ENCODE data around the gene FMN1.
A peak's percentile ranks its signal among the peaks of the same experiment; 100 is the strongest.
"Not testable (repeated sequence)": the region's sequence is repeated elsewhere in the genome, so short reads cannot be mapped to it uniquely, and the experiment has no call there.

The FMN1 gene

GRCh38 chr15:33086500-33087121 lies 107.9 kb downstream of the FMN1 start:
- peak; percentile 42 for DNase-seq

- no peak for DNase-seq
Measured at GRCh38 chr15:33084661-33085060, 109.9 kb downstream of the FMN1 start.

GRCh38 chr15:33083232-33084081 lies 111.1 kb downstream of the FMN1 start:
- no peak for DNase-seq

- no peak for DNase-seq
Measured at GRCh38 chr15:33080006-33080405, 114.5 kb downstream of the FMN1 start.

GRCh38 chr15:33078607-33079006 lies 115.9 kb downstream of the FMN1 start:
- no peak for DNase-seq

GRCh38 chr15:33076937-33077336 lies 117.6 kb downstream of the FMN1 start:
- DNase-seq: no peak

GRCh38 chr15:33074942-33075341 lies 119.6 kb downstream of the FMN1 start:
- no peak for DNase-seq

- DNase-seq: no peak
Measured at GRCh38 chr15:33074212-33074611, 120.3 kb downstream of the FMN1 start.

GRCh38 chr15:33071451-33071850 lies 123.1 kb downstream of the FMN1 start:
- no peak for DNase-seq

- DNase-seq: not testable (repeated sequence)
Measured at GRCh38 chr15:33069903-33070302, 124.6 kb downstream of the FMN1 start.

- DNase-seq: no peak
Measured at GRCh38 chr15:33069161-33069560, 125.4 kb downstream of the FMN1 start.

GRCh38 chr15:33068511-33068990 lies 126.0 kb downstream of the FMN1 start:
- DNase-seq: no peak

GRCh38 chr15:33068007-33068481 lies 126.5 kb downstream of the FMN1 start:
- no peak for DNase-seq

GRCh38 chr15:33067456-33067855 lies 127.1 kb downstream of the FMN1 start:
- no peak for DNase-seq

GRCh38 chr15:33066584-33066983 lies 127.9 kb downstream of the FMN1 start:
- no peak for DNase-seq

- no peak for DNase-seq
Measured at GRCh38 chr15:33064878-33065277, 129.6 kb downstream of the FMN1 start.

GRCh38 chr15:33059184-33059583 lies 135.3 kb downstream of the FMN1 start:
- DNase-seq: no peak

GRCh38 chr15:33057845-33058244 lies 136.7 kb downstream of the FMN1 start:
- DNase-seq: no peak

- DNase-seq: no peak
Measured at GRCh38 chr15:33055962-33056361, 138.6 kb downstream of the FMN1 start.

- DNase-seq: no peak
Measured at GRCh38 chr15:33051528-33051927, 143.0 kb downstream of the FMN1 start.

- no peak for DNase-seq
Measured at GRCh38 chr15:33048255-33048654, 146.3 kb downstream of the FMN1 start.

- DNase-seq: no peak
Measured at GRCh38 chr15:33047077-33047476, 147.4 kb downstream of the FMN1 start.

- DNase-seq: no peak
Measured at GRCh38 chr15:33046329-33046728, 148.2 kb downstream of the FMN1 start.

Data from CD4-positive, alpha-beta T cell treated with Interleukin-21 for 1 hour (primary cell).